NCI-H2227 (cell line): ENCODE data around the gene OGG1.

Source experiments
- DNase-seq: peaks from one replicate; lab custom pipeline; 2025; ENCODE audit not compliant: unreplicated experiment; lab: John Stamatoyannopoulos, UW

OGG1 gene

GRCh38 chr3:9727041-9727595 is 22.6 kb upstream of the OGG1 start:
- peak; percentile 45 for DNase-seq

GRCh38 chr3:9727743-9728142 is 22.0 kb upstream of the OGG1 start:
- no peak for DNase-seq

GRCh38 chr3:9729419-9729818 is 20.3 kb upstream of the OGG1 start:
- no peak for DNase-seq

GRCh38 chr3:9730657-9731205 is 19.0 kb upstream of the OGG1 start:
- peak; percentile 89 for DNase-seq

- peak; percentile 96 for DNase-seq
Measured at GRCh38 chr3:9731206-9732079, 18.3 kb upstream of the OGG1 start, which contains the start of gene BRPF1. TSS of gene BRPF1 (plus strand) at chr3:9731735. CDS start at chr3:9734141, 2,406 bp downstream.

- no peak for DNase-seq
Measured at GRCh38 chr3:9732080-9732739, 17.5 kb upstream of the OGG1 start.

- no peak for DNase-seq
Measured at GRCh38 chr3:9732740-9733115, 17.0 kb upstream of the OGG1 start.

- DNase-seq, result no peak
Measured at GRCh38 chr3:9736831-9737230, 12.9 kb upstream of the OGG1 start.

GRCh38 chr3:9739181-9739580 is 10.6 kb upstream of the OGG1 start:
- DNase-seq, result no peak

- no peak for DNase-seq
Measured at GRCh38 chr3:9742560-9742959, 7.2 kb upstream of the OGG1 start.

- DNase-seq, result no peak
Measured at GRCh38 chr3:9743548-9743947, 6.2 kb upstream of the OGG1 start.

GRCh38 chr3:9744162-9744561 is 5.6 kb upstream of the OGG1 start:
- no peak for DNase-seq

- DNase-seq, result no peak
Measured at GRCh38 chr3:9745521-9745920, 4.2 kb upstream of the OGG1 start.

GRCh38 chr3:9746330-9746729 is 3.4 kb upstream of the OGG1 start:
- DNase-seq, result no peak

- no peak for DNase-seq
Measured at GRCh38 chr3:9747267-9747666, 2.5 kb upstream of the OGG1 start.

- no peak for DNase-seq
Measured at GRCh38 chr3:9748031-9748430, 1.7 kb upstream of the OGG1 start.

GRCh38 chr3:9749296-9749644 is 482 bp upstream of the OGG1 start:
- no peak for DNase-seq

- peak; percentile 10 for DNase-seq
Measured at GRCh38 chr3:9750556-9751411, 1.0 kb downstream of the OGG1 start.

- DNase-seq, result no peak
Measured at GRCh38 chr3:9754678-9755077, 4.9 kb downstream of the OGG1 start.

- no peak for DNase-seq
Measured at GRCh38 chr3:9757427-9757826, 7.7 kb downstream of the OGG1 start.
